HG03045 (cell line): ENCODE measurements around the gene SMAD3.

Experiments
- ATAC-seq: cut with Tn5 transposase; IDR thresholded peaks from one replicate; pipeline ENCODE4 v1.9.1; 2021; ENCODE audit warnings: mild to moderate bottlenecking, moderate library complexity; ENCODE audit not compliant: unreplicated experiment

Gene SMAD3

GRCh38 chr15:67035886-67036285 is 29.5 kb upstream of the SMAD3 start:
- no peak for ATAC-seq

GRCh38 chr15:67036775-67037555 is 28.4 kb upstream of the SMAD3 start:
- ATAC-seq: no peak

- no peak for ATAC-seq
Observed at GRCh38 chr15:67037694-67038093, 27.7 kb upstream of the SMAD3 start.

GRCh38 chr15:67038736-67039135 is 26.7 kb upstream of the SMAD3 start:
- ATAC-seq: no peak

- ATAC-seq: no peak
Observed at GRCh38 chr15:67039384-67040075, 25.9 kb upstream of the SMAD3 start.

- ATAC-seq: no peak
Observed at GRCh38 chr15:67040277-67040676, 25.1 kb upstream of the SMAD3 start.

- ATAC-seq: no peak
Observed at GRCh38 chr15:67042551-67043142, 22.8 kb upstream of the SMAD3 start.

- ATAC-seq: no peak
Observed at GRCh38 chr15:67043939-67044771, 21.2 kb upstream of the SMAD3 start.

- no peak for ATAC-seq
Observed at GRCh38 chr15:67047149-67047661, 18.2 kb upstream of the SMAD3 start.

- ATAC-seq: no peak
Observed at GRCh38 chr15:67048281-67049279, 16.8 kb upstream of the SMAD3 start.

- ATAC-seq: no peak
Observed at GRCh38 chr15:67049351-67050044, 15.9 kb upstream of the SMAD3 start.

- ATAC-seq: no peak
Observed at GRCh38 chr15:67050062-67050461, 15.3 kb upstream of the SMAD3 start.

- no peak for ATAC-seq
Observed at GRCh38 chr15:67050522-67051087, 14.8 kb upstream of the SMAD3 start.

GRCh38 chr15:67051088-67052045 is 14.0 kb upstream of the SMAD3 start:
- ATAC-seq: no peak

GRCh38 chr15:67054676-67055075 is 10.7 kb upstream of the SMAD3 start:
- no peak for ATAC-seq

GRCh38 chr15:67059127-67059553 is 6.3 kb upstream of the SMAD3 start:
- no peak for ATAC-seq

- no peak for ATAC-seq
Observed at GRCh38 chr15:67061811-67062368, 3.5 kb upstream of the SMAD3 start.
